Endodermal cell (in vitro differentiated cells): Measurements from ENCODE around the gene SLC27A5. TPM values are rescaled to one million over a fixed set of nuclear protein-coding genes. Genes with fewer than 3 reads are reported as not detected.

Source experiments
- DNase-seq: peaks from one replicate; pipeline ENCODE4 v3.0.0-alpha.2; 2017
- H3K27ac ChIP-seq: 2 replicates; pipeline ENCODE4 v1.5.1; 2013; ENCODE audit warnings: mild to moderate bottlenecking, low read depth, low read length, moderate library complexity
- H3K27me3 ChIP-seq: 2 replicates; pipeline ENCODE4 v1.6.1; 2013; ENCODE audit warnings: mild to moderate bottlenecking, low read length, moderate library complexity; ENCODE audit not compliant: insufficient read depth, control insufficient read depth, poor library complexity, severe bottlenecking
- H3K36me3 ChIP-seq: 2 replicates; pipeline ENCODE4 v1.7.0; 2013; ENCODE audit warnings: mild to moderate bottlenecking, low read length, moderate library complexity; ENCODE audit not compliant: control insufficient read depth, insufficient read depth
- H3K4me1 ChIP-seq: one replicate; pipeline ENCODE4 v1.7.0; 2013; ENCODE audit warnings: low read length; ENCODE audit not compliant: control insufficient read depth, insufficient read depth
- H3K4me3 ChIP-seq: 2 replicates; pipeline ENCODE4 v1.5.1; 2013; ENCODE audit warnings: mild to moderate bottlenecking, low read length, moderate library complexity
- H3K9ac ChIP-seq: 2 replicates; pipeline ENCODE4 v1.6.1; 2013; ENCODE audit warnings: mild to moderate bottlenecking, low read length, moderate library complexity; ENCODE audit not compliant: poor library complexity, severe bottlenecking; ENCODE audit errors: extremely low read depth
- H3K9me3 ChIP-seq: 2 replicates; pipeline ENCODE4 v1.6.1; 2013; ENCODE audit warnings: mild to moderate bottlenecking, low read length, moderate library complexity; ENCODE audit not compliant: control insufficient read depth
- H3K27ac Mint-ChIP-seq: 2 replicates; pipeline ENCODE4 v1.8.0; 2020; ENCODE audit warnings: mixed read lengths
- H3K27me3 Mint-ChIP-seq: 2 replicates; pipeline ENCODE4 v1.8.0; 2021; ENCODE audit warnings: mild to moderate bottlenecking, mixed read lengths; ENCODE audit not compliant: insufficient read depth
- H3K36me3 Mint-ChIP-seq: 2 replicates; pipeline ENCODE4 v1.8.0; 2020; ENCODE audit warnings: low read depth, mixed read lengths
- H3K4me1 Mint-ChIP-seq: 2 replicates; pipeline ENCODE4 v1.8.0; 2020; ENCODE audit warnings: mixed read lengths
- H3K4me3 Mint-ChIP-seq: 2 replicates; pipeline ENCODE4 v1.8.0; 2020; ENCODE audit warnings: mild to moderate bottlenecking, moderate library complexity, mixed read lengths
- H3K9me3 Mint-ChIP-seq: 2 replicates; pipeline ENCODE4 v1.8.0; 2020; ENCODE audit warnings: mild to moderate bottlenecking, mixed read lengths
- WGBS, 2 experiments: methylation state at CpG; one replicate each; pipeline versions ENCODE4 v1.1.5 to v1.1.7; 2013; ENCODE audit warnings: missing lambda C conversion rate in 2 of 2, mixed read lengths in 1 of 2; ENCODE audit not compliant: insufficient coverage in 1 of 2, insufficient read length in 1 of 2; 5-methylcytosine and 5-hydroxymethylcytosine counted together
- total RNA-seq, 2 donors: library from RNA; stranded (reverse); fragmentation: NEBNext Ultra II Directional in 1 of 2; extraction: Animal tissue kit (Norgen Biotek cat#: 25700) in 1 of 2; gene quantifications; 2 replicates in 1 of 2; 3 replicates in 1 of 2; pipeline ENCODE4 v1.2.1, GENCODE V29; 2021
- TF ChIP-seq, protein P1 (sequence below): fragments of 200-600 bp; sonication (generic); conservative IDR thresholded peaks from 2 replicates; pipeline ENCODE4 v1.5.0; 2021; ENCODE audit warnings: antibody characterized with exemption, mild to moderate bottlenecking

SLC27A5 gene
- total RNA-seq, 2 donors from 2014 or later, result 13.6 to 15.3 TPM

DNA sequence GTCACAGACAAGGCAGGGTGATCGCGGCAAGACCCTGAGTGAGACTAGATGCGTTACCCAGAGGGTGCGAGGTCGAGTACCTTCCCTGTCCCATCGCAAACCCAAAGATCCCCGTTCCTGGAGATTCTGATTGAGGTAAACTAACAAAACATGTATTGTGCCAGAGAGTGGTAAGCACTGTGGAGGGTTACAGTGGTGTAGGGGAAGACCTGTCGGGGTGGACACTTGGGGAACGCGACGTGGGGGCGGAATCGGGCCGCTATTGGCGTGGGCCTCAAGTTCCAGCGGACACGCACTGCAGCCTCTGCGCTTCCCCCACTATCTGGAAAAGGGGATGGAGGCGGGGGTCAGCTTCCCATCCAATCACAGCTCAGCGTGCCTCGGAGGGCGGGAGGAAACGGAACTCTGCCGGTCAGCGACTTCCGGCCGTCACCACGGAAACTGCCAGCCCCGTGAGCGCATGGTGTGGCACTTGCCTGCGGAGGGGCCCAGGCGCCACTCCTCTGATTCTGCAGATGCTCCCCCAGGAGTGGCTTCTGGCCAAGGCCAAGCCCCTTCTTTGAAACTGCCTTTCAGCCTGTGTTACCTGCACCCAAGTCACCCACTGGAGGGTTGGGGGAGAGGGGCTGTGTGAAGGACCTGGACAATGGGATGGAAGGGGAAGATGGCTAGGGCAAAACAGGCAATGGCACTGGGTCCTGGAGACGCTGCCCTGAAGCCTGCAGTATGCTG is 47.6 kb upstream of the SLC27A5 start:
- H3K4me3 ChIP-seq, result peak overlapping the region; percentile 98
- H3K9me3 ChIP-seq, result no peaks in the 10 kb centered on the region
- H3K27me3 ChIP-seq, result peaks cover 6% of the 10 kb centered on the region
- Mint-ChIP-seq H3K27ac (peak overlapping the region; percentile 99), H3K4me3 (peak overlapping the region; percentile 96), H3K4me1 (peaks cover 18% of the 10 kb centered on the region), H3K36me3 (peaks cover 22% of the 10 kb centered on the region), H3K27me3 (peaks cover 2% of the 10 kb centered on the region), H3K9me3 (no peaks in the 10 kb centered on the region)
- TF ChIP-seq, protein P1, sequence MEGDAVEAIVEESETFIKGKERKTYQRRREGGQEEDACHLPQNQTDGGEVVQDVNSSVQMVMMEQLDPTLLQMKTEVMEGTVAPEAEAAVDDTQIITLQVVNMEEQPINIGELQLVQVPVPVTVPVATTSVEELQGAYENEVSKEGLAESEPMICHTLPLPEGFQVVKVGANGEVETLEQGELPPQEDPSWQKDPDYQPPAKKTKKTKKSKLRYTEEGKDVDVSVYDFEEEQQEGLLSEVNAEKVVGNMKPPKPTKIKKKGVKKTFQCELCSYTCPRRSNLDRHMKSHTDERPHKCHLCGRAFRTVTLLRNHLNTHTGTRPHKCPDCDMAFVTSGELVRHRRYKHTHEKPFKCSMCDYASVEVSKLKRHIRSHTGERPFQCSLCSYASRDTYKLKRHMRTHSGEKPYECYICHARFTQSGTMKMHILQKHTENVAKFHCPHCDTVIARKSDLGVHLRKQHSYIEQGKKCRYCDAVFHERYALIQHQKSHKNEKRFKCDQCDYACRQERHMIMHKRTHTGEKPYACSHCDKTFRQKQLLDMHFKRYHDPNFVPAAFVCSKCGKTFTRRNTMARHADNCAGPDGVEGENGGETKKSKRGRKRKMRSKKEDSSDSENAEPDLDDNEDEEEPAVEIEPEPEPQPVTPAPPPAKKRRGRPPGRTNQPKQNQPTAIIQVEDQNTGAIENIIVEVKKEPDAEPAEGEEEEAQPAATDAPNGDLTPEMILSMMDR, result no peak
- H3K27ac ChIP-seq, result peak overlapping the region; percentile 99
- peak; percentile 97 for DNase-seq
- WGBS, 2 experiments, result 0 to 1% methylated on average over 24 to 33 of the region's 33 CpGs
- H3K36me3 ChIP-seq, result peaks cover 18% of the 10 kb centered on the region
- H3K9ac ChIP-seq, result peak overlapping the region; percentile 95
- H3K4me1 ChIP-seq, result no peaks in the 10 kb centered on the region

GRCh38 chr19:58558623-58559274 is 47.0 kb upstream of the SLC27A5 start:
- H3K4me3 Mint-ChIP-seq, result peak overlapping the region; percentile 96
- H3K27ac ChIP-seq, result peak overlapping the region; percentile 99
- H3K36me3 ChIP-seq, result peaks cover 21% of the 10 kb centered on the region
- H3K9me3 ChIP-seq, result no peaks in the 10 kb centered on the region
- H3K4me1 Mint-ChIP-seq, result peaks cover 24% of the 10 kb centered on the region
- WGBS, 2 experiments, result 0 to 1% methylated on average over 33 to 76 of the region's 76 CpGs
- H3K4me3 ChIP-seq, result peak overlapping the region; percentile 98
- TF ChIP-seq, protein P1, result no peak
- no peaks in the 10 kb centered on the region for H3K9me3 Mint-ChIP-seq
- peaks cover 22% of the 10 kb centered on the region for H3K36me3 Mint-ChIP-seq
- H3K4me1 ChIP-seq, result no peaks in the 10 kb centered on the region
- peak; percentile 100 for DNase-seq
- H3K27ac Mint-ChIP-seq, result peak overlapping the region; percentile 99
- H3K27me3 ChIP-seq, result peaks cover 6% of the 10 kb centered on the region
- peaks cover 2% of the 10 kb centered on the region for H3K27me3 Mint-ChIP-seq
- peak overlapping the region; percentile 95 for H3K9ac ChIP-seq

DNA sequence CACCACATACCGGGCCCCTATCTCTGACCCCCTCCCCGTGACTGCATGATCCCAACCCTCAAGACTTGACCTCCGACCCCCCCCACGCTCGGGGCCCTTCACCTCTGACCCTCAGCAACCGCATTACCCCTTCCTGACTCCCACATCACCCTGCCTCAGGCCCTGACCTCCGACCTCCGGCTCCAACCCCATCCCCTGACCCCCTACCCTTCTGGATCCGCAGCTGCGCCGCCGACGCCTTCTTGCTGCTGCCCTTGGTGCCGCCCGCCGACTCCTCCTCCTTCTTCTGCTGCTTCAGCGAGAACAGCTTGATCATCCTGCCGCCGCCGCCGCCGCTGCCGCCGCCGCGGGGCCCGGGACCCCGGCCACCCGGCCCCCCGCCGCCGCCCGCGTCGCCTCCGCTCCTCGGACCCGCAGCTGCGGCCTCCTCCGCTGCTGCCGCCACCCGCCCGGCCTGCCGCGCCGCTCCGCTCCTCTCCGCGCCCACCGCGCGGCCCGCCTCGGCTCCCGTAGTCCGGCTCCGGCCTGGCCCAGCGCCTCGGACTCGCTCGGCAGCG is 46.4 kb upstream of the SLC27A5 start, which contains the start of gene UBE2M:
Gene UBE2M (minus strand): TSS at position 546 of the 557 bp plus-strand sequence. CDS start 230 bp downstream, at position 316.
- Histone ChIP-seq H3K9me3 (no peaks in the 10 kb centered on the region), H3K4me3 (peak within 1 kb of the TSS; percentile 99), H3K36me3 (peaks cover 25% of the 10 kb centered on the region), H3K27me3 (peaks cover 6% of the 10 kb centered on the region), H3K27ac (peak within 1 kb of the TSS; percentile 99), H3K9ac (peak within 1 kb of the TSS; percentile 95), H3K4me1 (no peaks in the 10 kb centered on the region)
- peaks cover 2% of the 10 kb centered on the region for H3K27me3 Mint-ChIP-seq
- H3K36me3 Mint-ChIP-seq, result peaks cover 25% of the 10 kb centered on the region
- H3K4me3 Mint-ChIP-seq, result peak within 1 kb of the TSS; percentile 96
- no peaks in the 10 kb centered on the region for H3K9me3 Mint-ChIP-seq
- peaks cover 27% of the 10 kb centered on the region for H3K4me1 Mint-ChIP-seq
- DNase-seq, result peak; percentile 88
- H3K27ac Mint-ChIP-seq, result peak within 1 kb of the TSS; percentile 99
- 0% methylated on average over 8 to 61 of the region's 62 CpGs for WGBS, 2 experiments
- TF ChIP-seq, protein P1, result no peak
